ENCODE results near the gene HSFX4.

DNA sequence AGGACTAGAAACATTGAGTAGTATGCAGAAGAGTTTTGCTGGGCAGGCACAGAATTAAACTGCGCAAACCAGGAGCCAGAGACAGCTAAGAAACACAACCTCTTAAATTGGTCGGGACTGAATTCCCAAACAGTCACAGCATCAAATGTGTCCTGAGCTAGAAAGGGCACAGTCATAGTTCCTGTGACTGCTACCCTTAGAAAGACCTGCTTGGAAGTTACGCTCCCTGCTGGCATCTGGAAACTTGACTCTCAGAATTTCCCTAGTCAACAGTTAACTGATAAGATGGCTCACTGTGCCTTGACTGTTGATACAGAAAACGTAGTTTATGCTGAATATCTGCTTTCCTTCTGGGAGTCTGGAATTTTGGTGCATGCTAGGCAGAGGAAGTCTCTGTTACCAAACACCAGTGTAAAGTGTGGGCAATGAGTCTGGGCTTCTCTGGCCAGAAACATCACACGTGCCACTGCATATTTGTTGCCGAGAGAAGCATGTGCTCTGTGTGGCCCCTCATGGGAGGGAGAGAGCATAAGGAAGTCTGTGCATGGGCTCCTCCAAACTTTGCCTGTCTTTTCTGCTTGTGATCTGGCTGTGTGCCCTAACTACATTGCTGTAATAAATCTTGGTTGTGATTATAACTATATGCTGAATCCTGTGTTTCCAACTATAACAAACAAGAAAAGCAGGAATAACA, 20.5 kb downstream of the HSFX4 start:
- TF ChIP-seq POLR2A (IDR thresholded peaks at IDR 0.05) (no peak), POLR2AphosphoS5 (IDR thresholded peaks at IDR 0.05) (no peak)
